HepG2 (cell line): ENCODE results near the gene PHF2. TPM values are rescaled to one million over a fixed set of nuclear protein-coding genes. Genes with fewer than 3 reads are reported as not detected.

Experiments
- ATAC-seq: fragments of 200-7000 bp; cut with Tn5 transposase; 3 replicates; pipeline ENCODE4 v1.9.1; 2020; ENCODE audit warnings: mild to moderate bottlenecking, moderate library complexity
- BruUV-seq: library from RNA; stranded (reverse); fragments of 400-500 nt; replicated peaks from 2 replicates; lab custom pipeline; 2021; lab: Mats Ljungman, UMichigan
- CTCF ChIA-PET: fragments of 300-600 bp; formaldehyde crosslinking; extraction: SDS; loops from one replicate; lab custom pipeline; 2021; ENCODE audit warnings: low total read pairs, inconsistent platforms, low intra/inter-chr PET ratio; lab: Yijun Ruan, JAX
- POLR2A ChIA-PET: fragments of 350-600 bp; sonication (Branson Sonifier 250); formaldehyde crosslinking; loops from one replicate; lab custom pipeline; 2020; ENCODE audit warnings: antibody characterized with exemption, inconsistent platforms; lab: Yijun Ruan, JAX
- DNase-seq: peaks from one replicate; pipeline ENCODE4 v3.0.0-alpha.2; 2015; ENCODE audit warnings: low spot score
- FAIRE-seq: peaks from 3 replicates; lab custom pipeline; 2011; peaks lifted over from hg19 to GRCh38; lab: Jason Lieb, UNC
- H2AFZ ChIP-seq: one replicate; pipeline ENCODE4 v1.6.1; 2011; ENCODE audit warnings: low read length, inconsistent platforms
- H3K27ac ChIP-seq: fragments of 300-600 bp; 3 replicates; pipeline ENCODE4 v1.8.0; 2011; ENCODE audit warnings: mixed run types, mild to moderate bottlenecking, mixed read lengths, low read length, inconsistent platforms; ENCODE audit not compliant: insufficient read depth; ENCODE audit errors: extremely low read length
- H3K27me3 ChIP-seq, 2 experiments: fragments of 200-600 bp in 1 of 2; 2 replicates in 1 of 2; 3 replicates in 1 of 2; pipeline versions ENCODE4 v1.6.0 to v1.8.0; 2011; ENCODE audit warnings: low read length in 2 of 2, mild to moderate bottlenecking in 2 of 2, moderate library complexity in 2 of 2, inconsistent platforms in 1 of 2; ENCODE audit not compliant: insufficient read depth in 2 of 2, control insufficient read depth in 1 of 2
- H3K36me3 ChIP-seq, 2 experiments: fragments of 200-600 bp in 1 of 2; replicated peaks in 1 of 2; 2 replicates in 1 of 2; 3 replicates in 1 of 2; pipeline versions ENCODE4 v1.5.1 to v1.8.0; 2011; ENCODE audit warnings: low read length in 2 of 2, inconsistent platforms in 1 of 2; ENCODE audit not compliant: insufficient read depth in 2 of 2, control insufficient read depth in 1 of 2
- H3K4me1 ChIP-seq: 2 replicates; pipeline ENCODE4 v1.5.1; 2012; ENCODE audit warnings: low read length, inconsistent platforms; ENCODE audit not compliant: insufficient read depth
- H3K4me2 ChIP-seq: 2 replicates; pipeline ENCODE4 v1.6.0; 2011; ENCODE audit warnings: low read depth, low read length, inconsistent platforms
- H3K4me3 ChIP-seq, 3 experiments: fragments of 200-600 bp in 1 of 3; sonication (generic), shearing (Covaris generic) in 1 of 3; replicated peaks in 1 of 3; 2 replicates each; pipeline ENCODE4 v1.5.1; 2011 to 2016; ENCODE audit warnings: low read length in 3 of 3, inconsistent platforms in 2 of 3, low read depth in 2 of 3, mild to moderate bottlenecking in 2 of 3, control low read depth in 1 of 3, mixed read lengths in 1 of 3; ENCODE audit not compliant: insufficient read depth in 1 of 3
- H3K79me2 ChIP-seq: one replicate; pipeline ENCODE4 v1.6.1; 2011; ENCODE audit warnings: low read length, inconsistent platforms; ENCODE audit not compliant: insufficient read depth
- H3K9ac ChIP-seq: 2 replicates; pipeline ENCODE4 v1.6.0; 2011; ENCODE audit warnings: mild to moderate bottlenecking, low read depth, low read length, inconsistent platforms; ENCODE audit not compliant: insufficient read depth
- H3K9me3 ChIP-seq: 2 replicates; pipeline ENCODE4 v1.5.1; 2012; ENCODE audit warnings: mild to moderate bottlenecking, low read length
- H4K20me1 ChIP-seq: 2 replicates; pipeline ENCODE4 v1.6.0; 2011; ENCODE audit warnings: inconsistent platforms, mild to moderate bottlenecking, low read length, moderate library complexity; ENCODE audit not compliant: insufficient read depth
- ZNF138 ChIP-seq: sonication (generic); formaldehyde crosslinking; IDR thresholded peaks from 2 replicates; pipeline ENCODE4 v1.5.0; 2020; ENCODE audit warnings: mild to moderate bottlenecking, low read depth, missing genetic modification reagents
- WGBS: methylation state at CpG from one replicate; pipeline ENCODE4 v1.1.6; 2017; ENCODE audit warnings: low lambda C conversion rate; 5-methylcytosine and 5-hydroxymethylcytosine counted together
- in situ Hi-C: cut with HindIII; loops from 2 replicates; pipeline ENCODE4 v1.10.0; 2017; ENCODE audit warnings: low pct_unique_long_range_greater_than_20kb; ENCODE audit not compliant: extremely low pct_ligation_motif_present
- intact Hi-C: fragments of 100-400 bp; cut with micrococcal nuclease; formaldehyde crosslinking; loops from one replicate; pipeline ENCODE4 v1.10.0; 2022; ENCODE audit not compliant: unreplicated experiment
- polyA plus RNA-seq, 8 experiments: library from polyadenylated mRNA; depleted of rRNA in 3 of 8; stranded (reverse) in 7 of 8; unstranded in 1 of 8; fragments of >200 nt; fragmentation: Illumina TruSeq in 4 of 8; extraction: Trizol in 4 of 8; gene quantifications; 2 replicates each; pipeline versions ENCODE4 v1.2.1 to v1.2.3, GENCODE V29; 2011 to 2016; ENCODE audit warnings: low read depth in 4 of 8, missing spikeins in 1 of 8, mixed read lengths in 1 of 8; ENCODE audit not compliant: insufficient read depth in 1 of 8
- total RNA-seq, 5 experiments: library from RNA; depleted of rRNA; stranded (reverse); fragments of >200 nt; fragmentation: Illumina TruSeq; extraction: Trizol; gene quantifications; 2 replicates each; pipeline ENCODE4 v1.2.3, GENCODE V29; 2016; ENCODE audit warnings: low read depth in 1 of 5
- TF ChIP-seq, protein P1 (sequence below): sonication (generic); formaldehyde crosslinking; IDR thresholded peaks from 2 replicates; pipeline ENCODE4 v1.5.0; 2020; ENCODE audit warnings: missing genetic modification reagents
- TF ChIP-seq, protein P2 (sequence below): sonication (generic); formaldehyde crosslinking; IDR thresholded peaks from 2 replicates; pipeline ENCODE4 v1.5.0; 2020; ENCODE audit warnings: mild to moderate bottlenecking, missing genetic modification reagents, moderate library complexity

The PHF2 gene
- total and polyA plus RNA-seq, 2 of the 13 experiments (the other 11 are each of a cell fraction or from before 2014, with no cell fraction given): 6.6 to 9.1 TPM

DNA sequence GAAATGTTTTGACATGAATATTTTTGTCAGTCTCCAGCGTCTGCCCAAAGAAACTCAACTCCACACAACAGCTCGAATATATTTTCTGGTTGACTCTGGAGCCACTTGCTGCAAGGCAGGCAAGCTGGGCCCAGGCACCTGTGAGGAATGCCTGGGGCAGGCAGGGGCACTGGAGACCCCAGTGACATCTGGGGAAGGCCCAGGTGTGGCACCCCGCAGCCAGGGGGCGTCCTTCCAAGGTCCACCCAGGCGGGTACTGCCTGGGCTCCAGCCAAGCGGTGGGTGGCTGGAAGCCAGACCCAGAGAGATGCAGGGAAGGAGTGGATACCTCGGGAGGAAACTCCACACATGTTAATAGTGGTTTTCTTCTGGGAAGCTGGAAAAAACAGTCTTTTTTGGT lies 125.9 kb downstream of the PHF2 start:
- no peak for FAIRE-seq

More for the DNA sequence above, 125.9 kb downstream of the PHF2 start:
- Histone ChIP-seq H3K9ac (no peak overlapping the region), H3K27ac (no peak overlapping the region), H3K27me3 (peaks cover 0 to 12% of the 10 kb centered on the region in 2 experiments; a peak in 2 of 5 replicates), H3K79me2 (no peaks in the 10 kb centered on the region), H2AFZ (no peak overlapping the region), H3K4me3 (no peak overlapping the region), H3K9me3 (no peaks in the 10 kb centered on the region), H4K20me1 (no peaks in the 10 kb centered on the region), H3K36me3 (no peaks in the 10 kb centered on the region), H3K4me2 (no peak overlapping the region), H3K4me1 (peaks cover 8% of the 10 kb centered on the region; the same call in 1 of the 2 replicates)
- WGBS: 27% methylated on average over 7 of the region's 7 CpGs
- in situ Hi-C loops (no loop called here), intact Hi-C loops (no loop called here)
- TF ChIP-seq, protein P1, sequence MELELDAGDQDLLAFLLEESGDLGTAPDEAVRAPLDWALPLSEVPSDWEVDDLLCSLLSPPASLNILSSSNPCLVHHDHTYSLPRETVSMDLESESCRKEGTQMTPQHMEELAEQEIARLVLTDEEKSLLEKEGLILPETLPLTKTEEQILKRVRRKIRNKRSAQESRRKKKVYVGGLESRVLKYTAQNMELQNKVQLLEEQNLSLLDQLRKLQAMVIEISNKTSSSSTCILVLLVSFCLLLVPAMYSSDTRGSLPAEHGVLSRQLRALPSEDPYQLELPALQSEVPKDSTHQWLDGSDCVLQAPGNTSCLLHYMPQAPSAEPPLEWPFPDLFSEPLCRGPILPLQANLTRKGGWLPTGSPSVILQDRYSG (CRISPR knock-in tag): no peak
- no peak for TF ChIP-seq ZNF138 (CRISPR knock-in tag)
- TF ChIP-seq, protein P2, sequence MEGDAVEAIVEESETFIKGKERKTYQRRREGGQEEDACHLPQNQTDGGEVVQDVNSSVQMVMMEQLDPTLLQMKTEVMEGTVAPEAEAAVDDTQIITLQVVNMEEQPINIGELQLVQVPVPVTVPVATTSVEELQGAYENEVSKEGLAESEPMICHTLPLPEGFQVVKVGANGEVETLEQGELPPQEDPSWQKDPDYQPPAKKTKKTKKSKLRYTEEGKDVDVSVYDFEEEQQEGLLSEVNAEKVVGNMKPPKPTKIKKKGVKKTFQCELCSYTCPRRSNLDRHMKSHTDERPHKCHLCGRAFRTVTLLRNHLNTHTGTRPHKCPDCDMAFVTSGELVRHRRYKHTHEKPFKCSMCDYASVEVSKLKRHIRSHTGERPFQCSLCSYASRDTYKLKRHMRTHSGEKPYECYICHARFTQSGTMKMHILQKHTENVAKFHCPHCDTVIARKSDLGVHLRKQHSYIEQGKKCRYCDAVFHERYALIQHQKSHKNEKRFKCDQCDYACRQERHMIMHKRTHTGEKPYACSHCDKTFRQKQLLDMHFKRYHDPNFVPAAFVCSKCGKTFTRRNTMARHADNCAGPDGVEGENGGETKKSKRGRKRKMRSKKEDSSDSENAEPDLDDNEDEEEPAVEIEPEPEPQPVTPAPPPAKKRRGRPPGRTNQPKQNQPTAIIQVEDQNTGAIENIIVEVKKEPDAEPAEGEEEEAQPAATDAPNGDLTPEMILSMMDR (CRISPR knock-in tag): peak; percentile 19; the same call in 1 of the 2 replicates
- BruUV-seq: no TSS peak
- DNase-seq (no peak), ATAC-seq (no peak)
- CTCF ChIA-PET: no interaction called here
- POLR2A ChIA-PET: no interaction called here
